GM19035 (cell line): ENCODE measurements around the gene GIMAP5.

Experiments used
- ATAC-seq: cut with Tn5 transposase; IDR thresholded peaks from one replicate; pipeline ENCODE4 v1.9.1; 2021; ENCODE audit not compliant: unreplicated experiment

The GIMAP5 gene

DNA sequence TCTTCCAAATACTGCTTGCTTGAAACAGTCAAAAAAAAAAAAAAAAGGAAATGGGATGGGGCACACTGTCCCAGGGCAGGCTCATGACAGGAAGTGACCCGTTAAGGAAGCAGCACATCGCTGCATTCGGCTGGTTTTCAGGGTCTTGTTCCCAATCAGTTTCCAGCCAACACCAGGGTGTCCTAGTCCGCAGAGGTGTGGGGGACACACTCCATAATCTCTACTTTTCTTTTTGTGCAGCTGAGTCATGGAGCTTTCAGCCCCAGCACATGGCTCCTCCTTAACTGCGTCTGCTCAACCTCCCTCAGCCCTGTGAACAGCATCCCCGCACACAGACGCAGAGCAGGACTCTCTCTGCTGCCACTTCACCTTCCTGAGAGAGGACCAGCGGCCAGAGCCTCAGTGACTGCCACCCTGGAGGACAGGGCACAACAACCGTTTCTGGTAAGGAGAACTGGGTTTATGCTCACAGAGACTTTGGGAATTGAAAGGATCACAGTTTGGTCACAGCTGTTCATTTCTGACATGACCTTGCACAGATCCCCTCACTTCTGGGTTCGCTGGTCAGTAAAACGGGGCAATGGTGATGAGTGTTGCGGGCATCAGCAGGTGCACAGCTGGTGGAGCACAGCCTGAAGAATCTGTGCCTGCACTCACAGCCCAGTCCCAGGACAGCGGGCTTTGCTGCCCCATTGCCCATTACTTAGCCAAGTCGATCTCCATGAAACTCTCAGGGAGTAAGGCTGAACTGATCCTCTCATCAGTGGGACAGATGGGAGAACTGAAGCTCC, at the start of gene GIMAP5:
Gene GIMAP5, plus strand, starts transcription at position 154 of the 791 bp plus-strand sequence. CDS start 3,467 bp downstream, outside the sequence.
- ATAC-seq, result peak; percentile 65

DNA sequence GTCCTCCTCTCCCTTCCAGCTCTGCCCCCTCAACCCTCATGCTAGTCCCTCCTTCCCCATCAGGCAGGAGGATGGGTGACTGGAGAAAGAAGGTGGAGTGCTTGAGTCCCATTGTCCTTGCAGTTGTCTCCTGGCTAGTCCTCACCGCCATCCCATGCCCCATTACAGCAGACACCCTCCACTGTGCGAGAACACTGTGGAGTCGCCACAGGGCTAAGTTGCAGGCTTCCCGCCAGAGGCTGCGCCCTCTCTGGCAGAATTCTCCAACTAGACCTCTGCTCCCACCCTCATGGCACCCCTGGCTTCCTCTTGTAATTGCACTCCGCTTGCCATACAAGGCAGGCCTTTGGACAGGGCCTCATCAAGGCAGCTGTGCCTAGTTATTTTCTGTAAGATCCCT, 48.6 kb upstream of the GIMAP5 start:
- no peak for ATAC-seq

DNA sequence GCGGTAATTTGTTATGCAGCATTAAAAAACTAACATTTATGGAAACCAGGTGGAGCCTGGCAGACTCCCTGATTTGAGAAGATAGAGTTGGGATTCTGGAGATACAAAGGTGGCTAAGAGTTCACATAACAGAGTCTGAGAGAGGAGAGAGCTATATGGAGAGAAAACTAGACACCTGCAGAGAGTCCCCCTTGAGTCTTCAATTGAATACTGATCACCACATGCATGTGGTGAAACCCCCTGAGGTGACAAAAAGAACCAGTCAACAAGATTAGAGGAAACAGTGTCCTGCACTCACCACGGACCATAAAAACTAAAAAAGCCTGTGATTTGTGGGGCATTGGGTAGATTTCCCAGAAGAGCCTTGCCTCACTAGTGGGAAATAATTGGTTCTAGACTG, 41.6 kb upstream of the GIMAP5 start:
- no peak for ATAC-seq

DNA sequence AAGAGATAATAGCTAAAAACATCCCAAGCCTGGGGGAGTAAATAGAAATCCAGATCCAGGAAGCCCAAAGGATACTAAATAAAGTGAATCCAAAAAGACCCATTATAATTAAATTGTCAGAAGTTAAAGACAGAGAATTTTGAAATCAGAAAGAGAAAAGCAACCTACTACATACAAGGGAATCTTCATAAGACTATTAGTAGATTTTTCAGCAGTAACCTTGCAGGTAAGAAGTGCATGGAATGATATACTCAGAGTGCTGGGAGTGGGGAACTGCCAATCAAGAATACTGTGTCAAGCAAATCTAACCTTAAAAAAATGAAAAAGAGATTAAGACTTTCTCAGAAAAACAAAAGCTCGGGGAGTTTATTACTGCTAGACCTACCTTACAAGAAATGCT, 34.0 kb upstream of the GIMAP5 start:
- ATAC-seq, result no peak

DNA sequence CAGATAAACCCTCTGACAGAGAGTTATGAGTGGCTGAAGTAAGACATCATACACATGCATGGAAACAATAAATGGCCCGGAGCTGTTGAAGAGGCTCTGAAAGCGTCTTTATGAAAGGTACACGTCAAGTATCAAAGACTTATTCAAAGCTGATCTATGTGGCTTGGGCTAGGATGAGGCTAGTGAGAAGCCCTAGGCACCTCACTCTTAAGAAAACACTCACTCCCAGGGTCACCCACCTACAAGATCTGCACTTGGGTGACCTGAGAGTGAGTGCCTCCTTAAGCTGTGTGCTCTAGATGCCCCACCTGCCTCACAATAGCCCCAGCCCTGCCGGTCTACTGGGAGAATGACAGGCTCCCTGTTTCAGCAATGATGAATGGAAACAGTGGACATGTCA, 21.9 kb upstream of the GIMAP5 start:
- no peak for ATAC-seq

DNA sequence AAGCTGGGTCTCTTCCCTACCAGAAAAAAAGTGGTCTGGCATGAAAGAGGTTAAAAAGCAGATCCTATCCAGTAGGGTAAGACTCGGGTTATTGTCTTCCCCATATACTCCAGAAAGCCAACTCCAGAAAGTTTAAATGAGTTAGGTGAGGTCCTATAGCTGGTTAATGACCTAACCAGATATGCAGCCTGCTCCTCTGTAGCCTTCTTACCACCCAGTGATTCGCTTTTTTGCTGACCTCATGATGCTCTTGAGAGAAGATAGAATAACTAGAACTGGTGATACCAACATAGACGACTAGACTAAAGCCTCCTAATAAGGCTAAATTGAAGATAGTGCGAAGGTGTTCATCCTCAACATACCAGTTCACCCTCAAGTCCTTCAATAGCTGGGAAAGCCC, 21.5 kb upstream of the GIMAP5 start:
- ATAC-seq, result no peak

DNA sequence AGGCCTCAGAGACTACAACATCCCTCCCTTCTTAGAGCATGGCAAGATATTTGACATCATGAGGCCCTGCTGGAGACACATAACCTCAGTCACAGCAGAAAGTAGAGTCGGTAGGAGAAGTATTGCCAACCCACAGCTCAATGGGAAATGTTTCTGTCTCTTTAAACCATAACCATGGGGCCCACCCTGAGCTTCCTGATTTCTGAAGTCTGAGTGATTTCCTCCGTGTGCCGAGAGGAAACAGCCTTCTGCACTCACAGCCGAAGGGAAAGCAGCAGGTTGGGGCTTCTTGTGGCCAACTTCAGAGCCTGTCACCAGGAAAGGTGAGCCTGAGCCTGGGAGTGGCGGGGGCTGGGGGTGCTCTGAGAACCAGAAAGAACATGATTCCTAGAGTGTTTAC, 20.9 kb upstream of the GIMAP5 start, which contains the start of gene GIMAP1:
Gene GIMAP1, plus strand, starts transcription at position 246 of the 400 bp plus-strand sequence. CDS start 2,435 bp downstream, outside the sequence.
- no peak for ATAC-seq

DNA sequence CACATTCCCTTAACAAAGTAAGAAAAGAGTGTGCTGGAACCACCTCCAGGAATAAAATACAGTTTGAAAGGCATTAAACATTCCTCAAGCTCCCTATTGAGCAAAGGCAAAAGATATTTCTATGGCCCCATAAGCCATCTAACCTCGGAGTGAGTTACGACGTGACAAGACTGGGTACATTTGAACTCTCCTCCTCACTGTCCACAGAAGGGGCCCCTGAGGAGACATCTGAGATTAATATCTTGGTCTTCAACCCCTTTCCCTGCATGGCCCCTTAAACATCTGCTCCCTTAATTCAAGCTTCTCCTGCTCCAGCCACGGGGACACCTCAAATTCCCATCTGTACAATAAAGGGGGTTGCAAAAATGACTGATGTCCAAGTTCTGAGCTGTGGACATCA, 20.3 kb upstream of the GIMAP5 start:
- no peak for ATAC-seq

DNA sequence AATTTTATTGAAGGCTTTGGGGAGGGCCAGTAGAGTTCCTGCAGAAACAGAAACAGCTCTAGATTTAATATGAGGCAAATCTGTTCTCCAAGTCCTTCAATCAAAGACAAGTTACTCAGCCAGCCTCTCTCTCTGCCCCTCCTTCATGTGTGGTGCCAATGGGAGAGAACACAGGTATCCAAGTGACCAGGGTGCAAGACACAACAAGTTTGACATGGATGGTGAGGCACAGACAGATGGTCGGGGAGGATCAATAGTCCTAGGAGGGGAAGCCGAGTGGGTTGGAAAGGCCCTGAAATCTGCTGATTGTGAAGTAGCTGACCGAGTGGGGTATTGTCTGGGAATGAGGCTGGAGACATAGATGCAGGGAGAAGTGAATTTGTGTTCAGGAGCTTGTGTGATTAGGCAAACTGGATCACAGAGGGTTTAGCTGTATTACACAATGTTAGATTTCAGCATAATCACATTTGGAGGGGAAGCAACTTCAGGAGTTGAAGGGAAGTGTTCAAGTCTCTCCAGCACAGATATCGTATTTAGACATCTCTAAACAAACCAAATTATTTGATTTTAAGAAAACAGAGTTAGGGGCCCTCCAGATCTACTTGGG, 19.3 kb upstream of the GIMAP5 start:
- ATAC-seq, result no peak

DNA sequence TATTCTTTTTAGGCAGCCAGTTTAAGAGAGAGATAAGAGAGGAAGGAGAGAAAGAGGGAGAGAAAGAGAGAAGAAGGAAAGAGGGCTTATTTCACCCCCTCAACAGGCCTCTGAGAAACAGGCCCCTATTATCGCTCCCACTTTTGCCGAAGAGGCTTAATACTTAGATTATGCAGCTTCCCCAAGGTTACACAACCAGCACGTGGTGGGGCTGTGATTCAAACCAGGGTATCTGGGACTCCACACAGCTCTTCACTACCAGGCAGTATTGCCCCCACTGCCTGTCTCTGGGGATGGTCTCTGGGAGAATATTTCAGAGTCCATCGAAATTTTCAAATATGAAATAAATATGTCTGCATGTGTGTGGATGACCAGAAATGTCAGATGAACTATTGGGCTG, 17.8 kb upstream of the GIMAP5 start:
- ATAC-seq, result no peak

DNA sequence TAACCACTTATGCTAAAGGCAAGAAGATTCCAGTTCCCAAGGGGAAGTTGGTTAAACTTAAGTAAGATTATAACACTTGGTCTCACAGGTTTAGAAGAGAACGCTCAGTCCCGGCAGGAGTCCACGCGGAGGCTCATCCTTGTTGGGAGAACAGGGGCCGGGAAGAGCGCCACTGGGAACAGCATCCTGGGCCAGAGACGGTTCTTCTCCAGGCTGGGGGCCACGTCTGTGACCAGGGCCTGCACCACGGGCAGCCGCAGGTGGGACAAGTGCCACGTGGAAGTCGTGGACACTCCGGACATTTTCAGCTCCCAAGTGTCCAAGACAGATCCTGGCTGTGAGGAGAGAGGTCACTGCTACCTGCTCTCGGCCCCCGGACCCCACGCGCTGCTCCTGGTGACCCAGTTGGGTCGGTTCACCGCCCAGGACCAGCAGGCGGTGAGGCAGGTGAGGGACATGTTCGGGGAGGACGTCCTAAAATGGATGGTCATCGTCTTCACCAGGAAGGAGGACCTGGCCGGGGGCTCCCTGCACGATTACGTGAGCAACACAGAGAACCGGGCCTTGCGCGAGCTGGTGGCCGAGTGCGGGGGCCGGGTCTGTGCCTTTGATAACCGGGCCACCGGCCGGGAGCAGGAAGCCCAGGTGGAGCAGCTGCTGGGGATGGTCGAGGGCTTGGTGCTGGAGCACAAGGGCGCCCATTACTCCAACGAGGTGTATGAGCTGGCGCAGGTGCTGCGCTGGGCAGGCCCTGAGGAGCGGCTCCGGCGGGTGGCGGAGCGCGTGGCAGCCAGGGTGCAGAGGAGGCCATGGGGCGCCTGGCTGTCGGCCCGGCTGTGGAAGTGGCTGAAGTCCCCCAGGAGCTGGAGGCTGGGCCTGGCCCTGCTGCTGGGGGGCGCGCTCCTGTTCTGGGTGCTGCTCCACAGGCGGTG, 17.0 kb upstream of the GIMAP5 start:
- ATAC-seq, result no peak

DNA sequence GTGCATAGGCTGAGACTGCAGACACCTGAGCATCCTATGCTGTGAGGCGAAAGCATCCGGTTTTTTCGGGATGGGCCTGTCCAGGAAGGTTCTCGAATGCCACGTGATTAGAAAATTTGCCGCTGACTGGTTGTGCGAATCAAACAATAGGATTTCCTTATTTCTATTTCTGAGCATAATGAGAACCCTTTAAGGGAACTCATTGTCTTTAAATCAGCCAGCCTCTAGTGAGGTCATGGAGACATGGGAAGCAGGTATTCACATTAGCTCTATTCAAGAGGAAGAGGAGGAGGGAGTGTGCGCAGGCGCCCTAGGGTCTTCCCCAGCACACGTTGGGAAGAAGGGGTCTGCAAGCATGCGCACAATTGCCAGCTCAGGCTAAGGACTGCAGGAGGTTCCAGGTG, 15.2 kb upstream of the GIMAP5 start:
- no peak for ATAC-seq

DNA sequence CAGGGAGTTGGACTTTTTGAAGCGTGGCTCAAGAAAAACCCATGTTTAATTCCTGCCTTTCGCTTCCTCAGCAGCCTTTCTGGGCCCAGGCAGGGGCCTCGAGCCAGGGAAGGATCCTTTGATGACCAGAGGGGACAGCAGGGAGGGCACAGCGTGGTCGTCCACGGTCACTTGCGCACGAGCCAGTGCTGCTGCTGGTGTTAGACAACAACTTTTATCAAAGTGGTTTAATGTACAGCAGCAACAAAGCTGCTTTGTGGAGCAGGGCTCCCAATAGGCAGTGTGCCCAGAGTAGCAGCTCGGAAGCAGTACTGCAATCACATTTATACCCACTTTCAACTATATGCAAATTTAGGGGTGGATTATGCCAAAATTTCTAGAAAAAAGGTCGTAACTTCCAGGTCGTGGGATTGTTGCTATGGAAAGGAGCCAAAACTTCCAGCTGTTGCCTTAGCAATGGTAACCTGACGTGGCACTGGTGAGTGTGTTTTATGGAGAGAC, 14.7 kb upstream of the GIMAP5 start:
- ATAC-seq, result no peak

DNA sequence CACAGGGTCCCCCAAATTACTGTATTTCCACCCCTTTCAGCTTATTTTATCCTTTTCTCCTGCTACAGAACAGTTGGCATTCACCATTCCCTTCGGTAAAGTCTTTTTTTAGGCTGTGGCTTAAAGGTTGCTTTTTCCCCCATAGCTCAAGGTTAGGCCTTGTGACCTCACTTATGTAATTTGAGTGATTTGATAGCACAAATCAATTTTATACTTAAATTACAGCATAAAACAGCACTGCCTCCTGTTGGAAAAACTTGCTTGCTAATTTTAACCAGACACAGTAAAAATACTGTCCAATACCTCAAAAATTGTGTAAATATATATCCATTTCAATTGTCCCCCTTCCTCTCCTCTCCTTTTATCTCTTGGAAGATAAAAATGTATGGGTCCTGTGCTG, 13.8 kb upstream of the GIMAP5 start:
- no peak for ATAC-seq

DNA sequence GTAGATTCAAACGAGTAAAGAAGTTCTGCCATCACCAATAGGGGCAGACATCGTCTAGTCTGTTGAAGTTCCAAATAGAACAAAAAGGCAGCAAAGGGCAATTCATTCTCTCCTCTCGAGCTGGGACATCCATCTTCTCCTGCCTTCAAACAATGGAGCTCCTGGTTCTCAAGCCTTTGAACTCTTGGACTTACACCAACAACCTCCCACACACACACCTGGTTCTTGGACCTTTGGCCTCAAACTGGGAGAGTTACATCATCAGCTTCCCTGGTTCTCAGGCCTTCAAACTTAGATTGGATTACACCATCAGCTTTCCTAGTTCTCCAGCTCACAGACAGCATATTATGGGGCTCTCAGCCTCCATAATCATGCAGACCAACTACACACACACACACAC, 9.8 kb upstream of the GIMAP5 start:
- no peak for ATAC-seq

DNA sequence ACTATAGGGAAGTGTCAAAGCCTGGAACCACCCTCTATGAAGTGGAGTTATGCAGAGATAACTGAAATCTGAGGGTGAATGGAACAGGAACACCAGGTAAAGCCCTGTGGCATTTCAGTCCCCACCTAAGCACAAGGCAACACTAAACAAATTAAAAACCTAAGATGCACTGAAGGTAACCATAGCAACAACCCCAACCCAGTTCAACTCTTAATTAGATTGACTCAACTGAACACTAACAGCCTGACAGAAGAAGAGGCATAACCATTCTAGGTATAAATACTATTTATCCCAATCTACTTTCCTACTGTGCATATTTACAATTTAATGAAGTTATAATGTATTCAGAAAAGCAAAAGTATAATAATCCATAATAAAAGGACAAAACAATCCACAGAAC, 9.2 kb upstream of the GIMAP5 start:
- no peak for ATAC-seq

DNA sequence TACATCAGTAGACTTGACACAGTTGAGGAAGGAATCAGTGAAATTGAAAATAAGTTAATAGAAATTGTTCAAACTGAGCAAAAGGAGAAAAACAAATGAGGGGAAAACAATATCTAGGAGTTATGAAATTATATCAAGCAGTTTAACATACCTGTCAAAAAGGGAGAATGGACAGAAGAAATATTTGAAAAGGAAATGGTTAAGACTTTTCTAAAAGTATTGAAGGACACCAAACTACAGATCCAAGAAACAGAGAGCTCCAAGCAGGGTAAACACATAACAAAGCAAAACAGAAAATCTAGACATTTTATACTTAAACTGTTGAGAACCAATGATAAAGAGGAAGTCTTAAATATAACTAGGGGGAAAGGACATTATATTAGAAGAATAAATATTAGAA, 8.6 kb upstream of the GIMAP5 start:
- no peak for ATAC-seq

DNA sequence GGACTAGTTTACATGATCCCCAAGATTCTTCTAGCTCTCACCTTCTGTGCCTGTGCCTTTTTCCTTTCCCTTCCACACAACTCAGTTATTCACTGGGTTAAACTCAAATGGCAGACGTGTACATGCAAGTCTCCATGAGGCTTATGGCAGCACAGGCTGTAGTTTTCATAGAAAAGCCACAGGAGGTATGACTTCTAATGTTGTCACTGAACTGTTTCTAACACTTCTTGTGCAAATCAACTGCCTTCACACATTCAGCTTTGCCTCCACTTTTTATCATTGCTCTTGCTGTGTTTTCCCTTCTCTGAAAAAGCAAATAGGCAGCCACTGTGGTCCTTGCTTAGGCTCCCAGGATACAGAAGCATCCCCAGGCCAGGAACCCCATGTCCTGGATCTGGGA, 5.3 kb upstream of the GIMAP5 start:
- ATAC-seq, result no peak

DNA sequence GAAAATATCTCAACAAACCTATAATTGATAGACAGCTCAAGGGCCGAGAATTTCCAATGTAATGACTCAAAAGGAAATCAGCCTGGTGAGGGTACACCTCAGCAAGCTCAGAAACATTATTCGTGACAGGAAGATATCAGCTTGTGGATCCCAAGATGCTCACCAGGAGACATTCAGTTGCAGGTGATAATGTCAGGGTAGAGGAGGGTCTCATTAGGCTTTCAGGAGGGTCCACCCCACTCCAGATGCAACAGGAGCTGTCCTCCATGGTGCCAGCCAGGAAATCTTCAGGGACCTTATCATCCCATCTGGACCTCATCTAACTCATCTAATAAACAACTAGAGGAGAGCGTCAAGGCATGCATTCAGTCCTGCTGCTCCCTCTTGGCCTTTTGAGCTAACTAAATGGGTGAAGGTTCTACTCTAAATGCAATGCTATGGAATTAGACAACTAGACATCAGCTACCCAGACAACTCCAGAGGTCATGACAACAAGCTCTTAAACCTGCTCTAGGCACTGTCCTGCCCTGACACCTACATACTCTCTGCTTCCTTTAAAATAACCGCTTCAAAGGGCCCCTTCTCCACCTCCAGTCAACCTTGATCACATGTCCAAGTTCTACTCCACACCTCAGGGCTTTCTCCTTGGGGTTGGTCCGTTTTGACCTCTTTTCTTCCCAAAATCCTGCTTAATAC, 4.3 kb upstream of the GIMAP5 start:
- ATAC-seq, result no peak

DNA sequence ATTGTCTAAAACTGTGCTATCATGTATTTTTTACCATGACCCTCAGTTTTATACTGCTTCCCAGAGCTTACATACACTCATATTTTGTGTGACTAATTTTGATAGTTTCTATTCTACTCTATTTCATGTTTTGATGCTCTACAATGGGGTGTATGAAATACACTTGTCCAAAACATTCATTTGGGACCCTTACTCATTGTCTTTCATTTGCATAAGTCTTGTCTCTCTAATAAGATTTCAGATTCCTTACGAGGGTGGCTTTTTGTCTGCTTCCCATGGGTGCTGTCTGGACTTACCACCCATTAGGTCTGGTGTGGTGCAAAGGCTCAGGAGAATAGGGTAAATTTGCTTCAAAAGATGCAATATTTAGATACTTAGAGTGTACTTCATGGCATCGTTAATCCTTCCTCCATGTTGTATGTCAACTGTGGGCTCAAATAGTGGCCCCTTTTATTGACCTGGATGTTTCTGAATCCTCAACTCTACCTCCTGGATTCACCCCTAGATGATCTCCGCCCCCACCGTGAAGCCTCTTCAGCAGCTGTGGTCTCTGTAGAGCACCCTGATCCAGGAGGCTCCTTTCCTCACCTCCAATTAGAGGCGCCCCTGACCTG, 3.6 kb upstream of the GIMAP5 start:
- no peak for ATAC-seq
